Anterior cingulate cortex (tissue), 58 donors: Measurements from ENCODE around the gene ACOX3.
"Not testable (repeated sequence)": the region's sequence is repeated elsewhere in the genome, so short reads cannot be mapped to it uniquely, and the experiment has no call there.

Experiments
- DNase-seq, 58 donors: peaks; one replicate each; lab custom pipeline; 2025; lab: John Stamatoyannopoulos, UW

The ACOX3 gene

DNA sequence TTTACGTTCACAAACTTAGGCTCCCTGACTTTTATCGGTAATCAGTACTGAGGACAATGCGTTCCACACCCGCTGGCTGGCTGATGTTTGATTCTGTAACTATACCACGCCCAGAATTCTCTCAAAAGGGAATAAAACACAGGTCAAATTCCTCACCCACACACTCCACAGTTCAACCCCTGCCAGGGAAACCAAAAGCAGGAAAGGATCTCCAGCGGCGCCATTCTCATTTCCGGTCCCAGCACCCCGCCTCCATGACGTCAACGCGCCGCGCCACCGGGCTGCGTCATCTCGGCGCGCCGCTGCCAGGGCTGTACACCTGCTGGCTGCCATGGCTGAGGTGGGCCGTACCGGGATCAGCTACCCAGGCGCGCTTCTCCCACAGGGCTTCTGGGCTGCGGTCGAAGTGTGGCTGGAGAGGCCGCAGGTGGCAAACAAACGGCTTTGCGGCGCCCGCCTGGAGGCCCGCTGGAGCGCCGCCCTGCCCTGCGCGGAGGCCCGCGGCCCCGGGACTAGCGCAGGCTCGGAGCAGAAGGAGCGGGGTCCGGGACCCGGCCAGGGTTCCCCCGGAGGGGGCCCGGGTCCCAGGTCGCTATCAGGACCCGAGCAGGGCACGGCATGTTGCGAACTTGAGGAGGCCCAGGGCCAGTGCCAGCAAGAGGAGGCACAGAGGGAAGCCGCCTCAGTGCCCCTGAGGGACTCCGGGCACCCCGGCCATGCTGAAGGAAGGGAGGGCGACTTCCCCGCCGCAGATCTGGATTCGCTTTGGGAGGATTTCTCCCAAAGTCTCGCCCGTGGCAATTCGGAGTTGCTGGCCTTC, at the start of gene ACOX3, which contains the start of gene TRMT44:
ACOX3 (minus strand) TSS at position 232 of the 820 bp plus-strand sequence. CDS start 24,202 bp downstream, outside the sequence.
TRMT44 (plus strand) TSS at position 286 of the 820 bp plus-strand sequence; CDS start at position 332, 46 bp downstream.
- DNase-seq: peak; percentile 5 to 96 (median 85)

DNA sequence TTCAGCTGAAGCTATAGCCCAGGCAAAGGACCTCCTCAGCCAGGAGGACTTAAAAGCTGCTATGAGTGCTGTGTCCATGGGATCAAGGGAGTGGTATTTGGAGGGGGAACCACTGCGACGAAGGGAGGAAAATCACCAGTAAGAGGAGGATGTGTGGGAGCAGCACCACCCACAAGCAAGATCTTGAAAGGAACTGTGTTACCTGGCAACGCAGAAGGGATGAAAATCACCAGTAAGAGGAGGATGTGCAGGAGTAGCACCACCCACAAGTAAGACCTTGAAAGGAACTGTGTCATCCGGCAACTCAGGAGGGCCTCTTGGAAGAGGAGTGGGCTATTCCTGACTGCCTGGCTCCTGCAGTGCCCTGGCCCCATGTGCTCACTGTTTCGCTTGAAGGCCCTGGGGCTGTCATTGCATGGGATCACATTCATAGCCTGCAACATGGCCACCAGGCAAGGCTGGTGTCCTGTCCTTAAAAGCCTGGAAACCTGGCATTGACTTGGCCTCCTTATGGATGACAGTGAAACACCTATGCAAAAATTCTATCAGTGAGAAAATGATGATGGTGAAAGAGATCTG, 48.4 kb upstream of the ACOX3 start:
- DNase-seq: peak in 8 of 58 donors; percentile 18 to 68 (median 38)

DNA sequence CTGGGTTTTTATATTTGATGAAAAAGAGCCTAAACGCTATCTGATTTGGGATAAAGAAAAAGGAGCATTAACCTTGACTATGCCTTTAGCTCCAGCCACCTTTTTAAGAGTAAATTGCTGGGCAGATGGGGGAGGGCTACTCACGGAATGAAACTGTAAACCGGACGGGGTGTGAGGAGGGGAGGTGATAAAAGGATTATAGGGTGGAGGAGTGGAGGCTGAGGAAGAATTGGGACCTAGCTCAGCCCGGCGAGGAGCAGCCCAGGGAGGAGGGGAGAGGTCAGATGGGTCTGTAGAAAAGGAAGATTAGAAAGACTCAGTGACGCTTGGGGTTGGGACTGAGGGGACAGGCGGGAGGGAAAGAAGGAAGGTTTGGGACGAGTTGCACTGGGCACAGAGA, 46.1 kb upstream of the ACOX3 start:
- not testable (repeated sequence) for DNase-seq

DNA sequence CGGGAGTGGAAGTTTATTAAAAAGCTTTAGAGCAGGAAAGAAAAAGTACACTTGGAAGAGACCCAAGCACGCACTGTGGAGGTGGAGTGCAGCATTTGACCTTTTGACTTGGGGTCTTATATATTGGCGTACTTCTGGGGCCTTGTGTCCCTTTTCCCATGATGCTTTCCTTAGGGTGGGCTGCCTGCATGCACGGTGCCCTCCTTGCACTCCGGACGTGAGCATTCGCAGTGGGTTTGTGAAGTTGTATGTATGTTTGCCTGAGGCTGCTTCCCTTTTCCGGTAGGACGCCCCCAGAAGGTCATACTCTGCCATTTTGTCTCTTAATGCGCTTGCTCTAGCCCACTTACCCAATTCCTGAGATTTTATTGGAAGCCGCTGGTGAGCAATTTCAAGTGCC, 39.7 kb upstream of the ACOX3 start:
- no peak for DNase-seq

DNA sequence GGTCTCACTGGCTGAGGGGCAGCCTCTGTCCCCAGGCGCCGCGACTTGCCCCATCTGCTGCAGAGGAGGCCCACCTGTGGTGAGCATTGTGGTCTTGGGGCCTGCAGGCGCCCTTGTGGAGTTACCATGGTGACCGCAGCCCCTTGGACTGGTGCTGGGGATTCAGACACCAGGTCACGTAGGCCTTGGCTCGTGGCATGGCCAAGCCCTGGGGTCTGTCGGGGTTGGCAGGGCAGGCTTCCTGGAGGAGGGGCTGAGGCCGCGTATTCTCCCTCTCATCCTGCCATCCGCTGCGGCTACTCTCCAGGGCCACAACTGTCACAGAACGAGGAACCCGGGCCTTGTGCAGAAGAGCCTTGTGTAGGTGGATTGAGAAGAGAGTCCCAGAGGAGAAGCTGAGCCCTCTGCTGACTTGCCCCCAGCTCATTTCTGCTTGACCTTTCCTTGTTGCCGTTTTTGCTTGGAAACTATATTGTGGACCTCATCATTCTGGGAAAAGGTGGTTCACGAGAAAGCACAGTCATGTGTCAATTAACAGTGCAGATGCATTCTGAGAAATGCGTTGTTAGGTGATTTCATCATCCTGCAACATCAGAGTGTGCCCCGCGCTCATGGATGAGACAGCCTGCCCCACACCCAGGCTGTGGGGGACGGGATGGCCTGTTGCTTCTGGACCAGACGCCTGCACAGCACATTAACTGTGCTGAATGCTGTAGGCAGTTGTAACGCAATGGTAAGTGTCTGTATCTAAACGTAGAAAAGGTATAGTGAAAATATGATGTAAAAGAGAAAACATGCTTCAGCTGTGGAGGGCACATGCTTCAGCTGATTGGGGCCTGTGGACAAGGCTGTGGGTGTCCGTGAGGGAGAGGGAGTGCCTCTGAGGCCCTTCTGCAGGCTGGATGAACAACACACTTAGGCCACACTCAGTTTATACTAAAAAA, 38.5 kb upstream of the ACOX3 start:
- DNase-seq: no peak

DNA sequence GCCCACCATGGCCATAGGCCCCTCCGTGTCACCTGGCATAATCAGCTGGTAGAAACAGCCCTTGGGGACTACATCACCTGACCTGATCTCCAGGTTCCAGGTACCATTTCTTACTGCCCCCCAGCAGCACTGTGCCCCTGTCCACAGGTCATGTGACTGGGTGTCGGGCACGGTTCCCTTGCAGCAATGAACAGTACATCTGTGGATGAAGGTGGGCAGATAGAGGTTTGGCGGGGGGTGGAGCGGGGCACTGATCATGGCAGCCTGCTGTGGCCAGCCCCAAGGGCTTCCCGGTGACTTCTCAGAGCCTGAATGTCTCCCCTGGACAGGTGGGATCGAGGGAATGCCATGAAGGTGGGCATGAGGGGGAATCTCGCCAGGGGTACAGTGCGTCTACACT, 37.8 kb upstream of the ACOX3 start:
- DNase-seq: no peak

DNA sequence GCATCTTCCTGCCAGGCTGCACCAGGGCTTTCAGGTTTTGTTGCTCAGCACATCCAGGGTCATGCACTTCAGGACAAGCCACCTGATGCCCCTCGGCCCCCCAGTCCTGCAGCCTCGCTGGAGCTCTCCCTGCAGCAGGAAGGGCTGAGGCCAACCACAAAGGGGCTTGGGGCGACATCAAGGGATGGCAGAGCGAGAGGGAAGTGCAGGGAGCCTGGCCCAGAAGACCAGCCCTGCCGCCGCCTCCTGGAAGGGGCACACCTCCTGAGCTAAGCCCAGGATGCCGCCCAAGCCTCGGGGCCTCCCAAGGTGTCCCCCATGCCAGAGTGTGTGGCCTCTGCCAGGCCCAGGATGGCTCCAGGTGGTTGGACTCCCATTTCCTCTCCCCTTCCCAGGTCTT, 37.2 kb upstream of the ACOX3 start:
- DNase-seq: no peak

DNA sequence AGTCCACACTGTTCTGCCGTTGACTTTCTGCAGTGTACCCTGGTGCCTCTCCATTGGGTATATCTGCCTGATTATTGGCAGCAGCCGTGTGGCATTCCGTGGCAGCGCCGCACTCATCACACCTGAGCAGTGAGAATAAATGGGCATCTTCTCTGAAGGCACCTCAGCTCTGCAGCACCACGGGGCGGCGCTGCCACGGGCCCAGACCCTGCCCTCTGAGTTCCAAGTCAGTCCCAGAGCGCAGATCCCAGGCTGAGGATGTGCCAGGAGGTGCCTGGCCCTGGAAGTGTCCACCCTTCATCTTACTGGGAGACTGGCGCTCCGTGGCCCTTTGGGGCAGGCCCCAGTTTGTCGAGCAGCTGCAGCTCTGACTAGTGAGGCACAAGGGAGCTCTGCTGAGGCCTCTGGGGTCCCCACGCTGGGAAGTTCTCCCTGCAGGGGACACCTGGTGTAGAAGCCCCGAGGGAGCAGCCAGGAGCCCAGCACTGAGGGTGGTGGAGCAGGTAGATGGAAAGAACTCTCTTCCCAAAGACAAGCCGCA, 36.6 kb upstream of the ACOX3 start:
- no peak for DNase-seq

DNA sequence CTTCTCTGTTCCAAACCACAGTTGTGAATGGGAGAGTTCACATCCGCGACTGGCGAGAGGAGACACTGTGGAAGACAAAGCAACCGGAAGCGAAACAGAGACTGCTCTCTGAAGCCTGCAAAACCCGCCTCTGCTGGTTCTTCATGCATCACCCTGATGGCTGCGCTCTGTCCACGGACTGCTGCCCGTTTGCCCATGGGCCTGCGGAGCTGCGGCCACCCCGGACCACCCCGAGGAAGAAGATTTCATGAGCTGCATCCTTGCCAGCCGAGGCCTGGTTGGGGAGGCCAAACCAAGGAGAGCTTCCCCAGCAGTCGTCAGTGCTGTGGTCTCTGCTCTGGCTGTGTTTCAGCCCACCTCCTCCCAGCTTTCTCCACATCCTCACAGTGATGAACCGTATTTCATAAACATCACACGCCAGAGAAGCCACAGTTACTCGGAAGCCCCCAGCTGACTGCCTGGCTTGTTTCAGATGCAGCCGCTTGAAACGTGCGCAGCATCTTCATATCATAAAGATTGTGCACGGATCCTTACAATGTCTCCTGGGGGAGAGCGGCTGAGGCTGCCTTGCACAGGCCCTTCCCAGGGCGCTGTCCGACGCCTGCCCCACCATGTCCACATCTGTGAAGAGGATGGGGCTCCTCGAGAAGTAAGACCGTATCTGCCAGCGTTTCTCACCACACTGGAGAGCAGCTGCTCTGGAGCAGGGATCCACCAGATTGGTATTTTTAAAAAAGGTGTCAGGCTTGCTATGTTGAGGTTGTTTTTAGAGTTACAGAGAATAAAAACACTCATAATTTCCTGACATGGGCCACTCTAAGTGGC, 35.4 kb upstream of the ACOX3 start:
- DNase-seq: peak in 1 of 58 donors; percentile 9

DNA sequence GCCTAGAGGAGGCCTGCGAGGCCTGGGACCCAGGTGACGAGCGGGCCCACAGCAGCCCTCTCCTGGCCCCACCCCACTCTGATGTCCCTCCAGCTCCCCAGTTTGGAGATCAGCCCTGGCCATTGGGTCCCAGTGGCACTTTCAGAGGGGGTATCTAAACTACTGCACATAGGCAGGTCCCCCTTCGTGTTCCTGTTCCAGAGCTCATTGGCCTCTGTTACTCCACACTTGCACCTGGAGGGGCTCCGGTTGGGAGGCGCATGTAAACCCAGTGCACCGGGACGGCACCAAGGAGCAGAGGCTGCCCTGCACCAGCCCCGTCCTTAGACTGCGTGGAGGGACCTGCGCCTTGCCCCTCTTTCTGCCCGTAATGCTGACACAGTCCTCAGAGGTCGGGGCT, 34.3 kb upstream of the ACOX3 start:
- DNase-seq: no peak

DNA sequence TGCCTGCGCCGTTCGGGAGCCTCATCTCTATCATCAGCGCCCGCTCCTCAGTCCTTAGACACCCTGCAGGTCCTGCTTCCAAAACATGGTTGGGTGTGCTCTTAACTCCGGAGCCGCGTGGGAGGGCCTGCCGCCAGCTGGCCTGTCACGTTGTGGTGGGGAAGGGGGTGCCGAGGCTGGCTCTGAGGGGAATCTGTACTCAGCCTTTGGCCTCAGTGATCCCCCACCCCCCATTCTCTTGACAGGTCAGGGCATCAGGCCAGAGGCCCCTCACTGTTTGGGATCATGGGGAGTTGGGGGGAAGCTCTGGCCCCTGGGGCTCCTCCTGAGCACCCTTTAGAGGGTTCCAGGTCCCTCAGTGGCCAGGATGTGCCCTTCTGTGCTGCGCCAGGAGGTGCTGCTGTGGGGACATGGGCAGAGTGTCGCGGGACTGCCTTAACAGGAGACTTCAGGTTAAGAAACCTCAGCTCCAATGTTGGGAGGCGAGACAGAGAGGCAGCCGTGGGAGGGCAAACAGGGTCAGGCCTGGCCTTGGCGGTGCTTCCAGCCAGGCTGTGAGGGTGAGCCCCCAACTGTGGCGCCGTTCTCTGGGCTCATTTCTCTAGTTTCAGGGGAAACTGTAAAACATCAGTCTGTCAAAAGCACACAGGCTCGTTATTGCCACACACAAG, 33.5 kb upstream of the ACOX3 start:
- DNase-seq: no peak

DNA sequence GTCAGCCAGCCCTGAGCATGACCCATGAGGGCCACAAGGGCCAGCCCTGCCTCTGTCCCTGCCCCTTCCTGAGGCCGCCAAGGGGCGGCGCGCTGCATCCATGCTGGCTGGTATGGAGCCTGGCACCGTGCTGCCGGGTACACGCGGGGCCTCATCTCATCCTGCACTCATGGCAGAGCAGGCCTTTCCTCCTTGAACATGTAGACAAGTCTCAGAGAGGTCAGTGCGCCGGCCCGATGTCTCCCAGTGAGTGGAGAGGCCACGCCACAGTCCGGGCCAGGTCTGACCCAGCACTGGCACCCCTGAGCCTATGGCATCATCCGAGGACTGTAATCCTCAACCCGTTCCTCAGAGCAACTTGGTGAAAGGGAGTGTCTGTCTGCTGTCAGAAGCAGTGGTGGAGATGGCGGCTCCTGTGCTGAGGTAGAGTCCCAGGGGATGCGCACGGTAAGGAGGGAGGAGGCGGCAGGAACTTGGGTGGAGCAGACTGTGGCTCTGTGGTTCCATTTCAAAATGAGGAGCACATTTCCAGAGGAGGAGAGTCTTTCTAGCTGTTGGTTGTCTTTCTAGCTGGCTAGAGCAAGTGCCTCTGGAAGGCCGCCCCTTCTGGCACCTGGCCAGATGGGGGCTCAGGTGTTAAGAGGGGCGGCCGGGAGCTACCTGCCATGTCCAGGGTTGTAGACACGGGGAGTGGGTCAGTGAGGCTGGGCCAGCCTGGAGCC, 32.8 kb upstream of the ACOX3 start:
- DNase-seq: no peak

DNA sequence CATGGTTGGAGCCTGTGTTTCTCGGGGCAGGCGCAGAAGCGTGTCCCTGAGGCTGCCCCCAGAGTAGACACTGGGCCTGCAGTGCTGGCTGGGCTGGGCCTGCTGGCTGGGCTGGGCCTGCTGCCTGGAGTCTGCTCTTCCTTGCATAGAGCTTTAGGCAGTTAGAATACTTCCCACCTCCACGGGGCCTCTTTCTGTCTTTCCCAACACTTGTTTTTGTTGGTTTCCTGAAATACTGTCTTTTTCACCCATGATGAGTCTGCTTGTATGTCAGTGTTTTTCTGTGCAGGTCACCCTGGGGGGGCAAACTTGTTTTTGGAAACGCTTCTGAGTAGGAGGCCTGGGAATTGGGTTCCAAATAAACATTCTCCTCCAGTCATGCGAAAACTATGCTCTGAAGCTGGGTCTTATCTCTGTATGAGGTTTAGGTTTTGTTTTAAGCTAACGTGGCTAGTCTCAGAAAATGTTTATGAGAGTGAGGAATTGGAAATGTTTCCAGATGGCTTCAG, 32.2 kb upstream of the ACOX3 start:
- DNase-seq: no peak

DNA sequence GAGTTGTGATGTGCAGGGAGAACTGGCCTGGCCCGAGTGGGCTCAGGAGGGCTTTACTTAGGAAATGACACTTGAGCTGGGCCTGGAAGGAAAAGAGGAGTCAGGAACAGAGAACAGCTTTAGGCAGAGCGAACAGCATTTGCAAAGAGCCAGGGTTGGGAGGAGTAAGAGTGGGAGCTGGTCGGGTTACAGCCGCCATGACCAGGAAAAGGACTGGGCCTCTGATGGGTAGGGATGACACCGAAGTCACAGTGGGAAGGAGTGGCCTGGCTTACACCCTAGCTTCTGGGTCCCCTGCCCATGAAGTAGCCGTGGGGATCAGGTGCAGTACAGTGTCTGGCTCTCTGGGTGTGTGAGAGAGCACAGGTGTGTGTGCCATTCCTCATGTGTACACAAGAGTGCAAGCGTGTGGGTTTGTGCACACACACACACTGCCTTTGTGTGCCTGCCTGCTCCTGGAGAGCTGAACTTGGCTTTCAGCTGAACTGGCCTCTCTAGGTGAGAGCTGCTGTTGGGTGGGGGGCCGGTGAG, 31.7 kb upstream of the ACOX3 start:
- DNase-seq: no peak

DNA sequence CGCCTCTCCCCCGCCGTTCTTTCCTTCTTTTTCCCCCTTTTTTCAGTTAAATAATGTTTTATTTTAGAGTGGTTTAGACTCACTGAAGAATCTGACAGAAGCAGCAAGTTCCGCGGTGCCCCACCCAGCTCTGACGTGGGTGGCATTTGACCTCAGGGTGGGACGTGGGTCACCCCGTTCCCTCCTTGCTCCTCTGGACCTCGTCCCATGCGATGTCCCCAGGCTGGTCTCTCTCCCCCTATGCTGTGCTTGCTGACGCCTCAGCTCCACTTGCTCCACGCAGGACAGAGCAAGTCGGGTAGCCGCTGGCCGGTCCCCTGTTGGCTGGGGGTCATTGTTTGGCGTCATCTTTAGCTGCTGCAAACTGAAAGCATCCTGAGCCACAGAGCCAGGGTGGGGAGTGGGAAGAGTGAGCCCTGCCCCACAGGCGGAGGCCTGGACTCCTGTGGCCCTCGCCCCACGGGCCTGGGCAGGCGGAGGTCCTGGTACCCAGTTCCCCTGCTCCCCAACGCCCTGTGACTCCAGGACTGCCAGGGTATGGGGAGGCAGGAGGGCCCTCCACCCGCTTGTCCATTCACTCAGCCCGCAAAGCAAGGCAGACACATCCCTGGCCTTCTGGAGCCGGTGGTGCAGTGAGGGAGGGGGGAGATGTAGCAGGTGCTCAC, 30.8 kb upstream of the ACOX3 start:
- no peak for DNase-seq

DNA sequence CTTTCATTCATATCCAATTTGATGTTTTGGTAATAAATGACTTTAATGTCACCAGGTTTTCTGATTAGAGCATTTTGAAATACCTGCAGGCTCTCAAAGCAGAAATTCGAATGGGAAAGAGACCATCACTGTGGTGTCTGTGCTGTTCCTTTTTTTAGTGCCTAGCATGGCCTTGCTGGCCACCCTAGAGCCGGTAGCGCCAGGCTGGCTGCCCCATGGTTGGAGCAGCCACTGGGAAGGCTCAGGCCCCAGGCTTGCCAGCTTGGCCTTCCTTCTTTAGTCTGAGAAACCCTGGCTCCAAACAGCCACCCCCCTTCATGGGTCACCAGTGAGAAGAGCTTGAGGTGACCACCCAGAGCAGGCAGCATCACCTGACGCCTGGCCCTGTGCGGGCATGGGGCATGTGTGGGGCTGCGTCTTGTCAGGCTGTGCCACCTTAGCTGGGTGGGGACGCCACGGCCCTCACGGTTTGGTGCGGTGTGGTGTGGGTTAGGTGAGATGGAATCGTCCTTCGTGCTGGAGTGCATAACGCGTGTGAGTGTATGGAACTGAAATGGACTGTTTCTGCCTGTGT, 30.0 kb upstream of the ACOX3 start:
- no peak for DNase-seq

DNA sequence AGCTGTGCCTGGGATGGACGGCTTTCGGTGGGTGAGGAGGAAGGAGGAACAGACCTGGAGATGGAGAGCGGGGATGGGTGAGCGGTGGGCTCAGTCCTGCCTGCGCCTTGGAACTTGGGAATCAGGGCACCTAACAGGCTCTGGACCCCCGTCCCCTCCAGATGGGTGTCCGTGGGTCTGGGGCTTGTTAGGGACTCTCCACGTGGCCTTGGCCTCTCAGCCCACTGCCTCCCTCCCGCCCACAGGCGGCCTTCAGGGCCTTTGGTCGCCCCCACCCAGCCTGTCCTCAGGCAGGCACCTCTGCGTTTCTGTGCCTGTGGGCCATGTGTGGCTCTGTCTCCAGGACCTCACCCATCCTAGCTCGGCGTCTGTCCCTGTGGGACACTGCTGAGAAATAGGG, 29.0 kb upstream of the ACOX3 start:
- no peak for DNase-seq
